ENCODE results near the gene SIRT6. TPM values are rescaled to one million over a fixed set of nuclear protein-coding genes. Genes with fewer than 3 reads are reported as not detected.

SIRT6 gene
- total RNA-seq, 2 donors from 2014 or later = 13.2 to 54.1 TPM

DNA sequence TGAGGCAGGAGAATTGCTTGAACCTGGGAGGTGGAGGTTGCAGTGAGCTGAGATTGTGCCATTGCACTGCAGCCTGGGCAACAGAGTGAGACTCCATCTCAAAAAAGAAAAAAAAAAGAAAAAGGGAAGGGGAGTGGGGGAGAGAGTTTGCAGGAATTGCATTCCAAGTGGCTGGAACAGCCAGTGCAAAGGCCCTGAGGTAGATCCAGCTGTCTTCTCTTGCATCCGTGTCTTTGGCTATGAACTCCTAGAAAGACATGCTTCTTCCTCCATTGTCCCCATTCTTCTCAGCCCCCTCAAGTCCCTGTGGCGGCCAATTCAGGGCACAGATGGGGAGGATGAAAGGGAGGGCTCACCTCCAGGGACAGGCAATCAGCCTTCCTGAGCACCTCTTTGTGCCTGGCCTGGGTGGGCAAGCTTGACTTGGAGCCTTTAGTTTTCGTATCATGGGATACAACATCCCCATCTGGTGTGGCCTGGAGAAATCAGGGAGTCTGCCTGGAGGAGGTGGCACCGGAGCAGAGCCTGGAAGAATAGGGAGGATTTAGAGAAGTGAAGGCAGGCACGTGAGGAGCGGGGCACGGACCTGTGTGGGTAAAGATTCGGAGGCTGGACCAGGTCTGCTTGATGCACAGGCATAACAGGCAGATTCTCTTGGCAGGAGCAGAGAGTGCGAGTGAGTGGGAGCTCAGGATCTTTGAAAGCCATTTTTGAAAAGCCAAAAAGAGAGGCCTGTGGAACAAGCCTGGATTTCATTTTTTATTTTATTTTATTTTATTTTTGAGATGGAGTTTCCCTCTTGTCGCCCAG, 5.2 kb upstream of the SIRT6 start:
- ATAC-seq (no peak), DNase-seq (no peak)
- TF ChIP-seq POLR2A (IDR thresholded peaks at IDR 0.05) = no peak
- TF ChIP-seq, protein P1, sequence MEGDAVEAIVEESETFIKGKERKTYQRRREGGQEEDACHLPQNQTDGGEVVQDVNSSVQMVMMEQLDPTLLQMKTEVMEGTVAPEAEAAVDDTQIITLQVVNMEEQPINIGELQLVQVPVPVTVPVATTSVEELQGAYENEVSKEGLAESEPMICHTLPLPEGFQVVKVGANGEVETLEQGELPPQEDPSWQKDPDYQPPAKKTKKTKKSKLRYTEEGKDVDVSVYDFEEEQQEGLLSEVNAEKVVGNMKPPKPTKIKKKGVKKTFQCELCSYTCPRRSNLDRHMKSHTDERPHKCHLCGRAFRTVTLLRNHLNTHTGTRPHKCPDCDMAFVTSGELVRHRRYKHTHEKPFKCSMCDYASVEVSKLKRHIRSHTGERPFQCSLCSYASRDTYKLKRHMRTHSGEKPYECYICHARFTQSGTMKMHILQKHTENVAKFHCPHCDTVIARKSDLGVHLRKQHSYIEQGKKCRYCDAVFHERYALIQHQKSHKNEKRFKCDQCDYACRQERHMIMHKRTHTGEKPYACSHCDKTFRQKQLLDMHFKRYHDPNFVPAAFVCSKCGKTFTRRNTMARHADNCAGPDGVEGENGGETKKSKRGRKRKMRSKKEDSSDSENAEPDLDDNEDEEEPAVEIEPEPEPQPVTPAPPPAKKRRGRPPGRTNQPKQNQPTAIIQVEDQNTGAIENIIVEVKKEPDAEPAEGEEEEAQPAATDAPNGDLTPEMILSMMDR (IDR thresholded peaks at IDR 0.05) = no peak
- Histone ChIP-seq H3K9me3 (no peaks in the 10 kb centered on the region), H3K36me3 (replicated peaks in 1 of 2; ENCODE audit: insufficient read depth in 1 of 2, low read depth in 2 of 2) (no peaks in the 10 kb centered on the region), H3K4me1 (peaks cover 12% of the 10 kb centered on the region), H3K4me3 (no peak overlapping the region), H3K27me3 (no peaks in the 10 kb centered on the region), H3K27ac (no peak overlapping the region)
- 89 to 90% methylated on average over 10 of the region's 10 CpGs for WGBS, 2 donors
- intact Hi-C loops (cut with DNase I) = loop anchor here (10.0 kb wide), 1 partner anchor 183 kb away; the partner anchor contains the start of gene PIAS4

DNA sequence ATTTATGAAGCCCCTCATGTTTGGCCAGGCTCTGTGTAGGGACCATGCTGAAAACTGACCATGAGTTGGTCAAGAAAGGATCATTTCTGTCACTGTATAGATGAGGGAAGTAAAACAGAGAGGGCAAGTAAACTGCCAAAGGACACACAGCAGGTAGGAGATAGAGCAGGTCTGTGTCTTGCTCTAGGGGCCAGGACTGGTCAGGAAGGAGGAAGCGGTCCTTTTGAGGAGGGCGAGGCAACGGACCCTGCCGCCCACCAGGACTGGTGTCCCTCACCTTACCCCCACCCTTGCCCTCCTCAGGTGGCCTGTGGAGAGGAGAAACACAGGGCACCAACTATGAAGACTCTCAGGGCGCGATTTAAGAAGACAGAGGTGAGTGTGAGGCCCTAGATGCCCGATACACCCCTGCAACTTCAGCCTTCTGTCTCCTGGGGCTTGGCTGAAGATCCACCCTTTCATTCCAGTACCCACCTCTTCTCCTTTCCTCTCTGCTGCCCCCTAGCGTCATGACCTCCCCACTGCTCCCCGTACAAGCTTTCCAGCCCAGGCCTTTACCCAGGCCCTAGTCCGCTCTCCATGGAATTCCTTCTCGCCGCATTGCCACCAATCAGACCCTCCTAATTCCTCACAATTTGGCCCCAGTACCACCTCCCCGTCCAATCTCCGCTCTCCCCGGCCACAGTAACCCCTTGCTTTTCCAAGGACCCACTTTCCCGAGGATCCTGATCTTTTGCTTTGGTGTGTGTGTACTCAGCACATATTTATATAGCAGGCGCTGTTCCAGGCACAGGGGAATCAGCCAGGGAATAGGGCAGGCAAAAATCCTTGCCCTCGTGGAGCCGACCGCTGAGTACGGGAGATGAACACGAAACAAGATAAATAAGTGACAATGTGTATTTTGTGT, 4.0 kb upstream of the SIRT6 start:
- Histone ChIP-seq H3K4me1 (peaks cover 17% of the 10 kb centered on the region), H3K4me3 (no peak overlapping the region), H3K27ac (no peak overlapping the region), H3K36me3 (replicated peaks in 1 of 2; ENCODE audit: insufficient read depth in 1 of 2, low read depth in 2 of 2) (no peaks in the 10 kb centered on the region), H3K27me3 (no peaks in the 10 kb centered on the region), H3K9me3 (no peaks in the 10 kb centered on the region)
- peak; percentile 71 to 81 (median 78) for DNase-seq
- WGBS, 2 donors = 18 to 23% methylated on average over 22 of the region's 22 CpGs
- TF ChIP-seq, protein P1 (IDR thresholded peaks at IDR 0.05) = peak; percentile 56 to 87 (median 71)
- TF ChIP-seq POLR2A (IDR thresholded peaks at IDR 0.05) = no peak
- intact Hi-C loops (cut with DNase I) = loop anchor here (10.0 kb wide), 1 partner anchor 182 kb away; the partner anchor contains the start of gene PIAS4
- peak; percentile 54 for ATAC-seq

DNA sequence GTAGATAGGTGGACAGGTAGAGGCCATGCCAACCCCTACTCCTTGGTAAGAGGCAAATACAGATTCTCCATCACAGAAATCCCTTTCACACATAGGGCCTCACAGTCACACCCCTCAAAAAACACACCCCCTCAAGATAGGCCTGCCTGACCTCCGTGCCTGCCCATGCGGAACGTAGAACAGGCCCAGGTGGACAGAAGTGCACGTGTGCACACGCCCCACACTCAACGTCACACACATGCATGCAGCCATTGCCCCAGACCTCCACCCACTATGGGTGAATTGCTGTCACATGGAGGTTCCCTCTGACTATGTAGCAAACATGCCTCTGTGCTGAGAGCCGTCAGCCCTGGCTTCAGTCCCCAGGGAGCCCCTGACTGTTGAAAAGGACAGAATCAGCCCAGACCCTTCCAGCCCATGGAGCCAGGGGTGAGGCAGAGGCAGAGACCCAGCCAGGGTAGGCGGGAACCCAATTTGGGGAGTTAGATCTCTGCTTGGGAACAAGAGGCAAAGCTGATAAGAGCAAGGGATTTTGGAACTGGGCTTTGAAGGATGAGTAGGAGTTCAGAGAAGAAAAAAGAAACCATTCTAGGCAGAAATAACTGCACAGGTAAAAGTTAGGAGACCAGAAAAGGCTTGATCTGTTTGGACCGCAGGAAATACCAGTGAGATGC, 3.2 kb upstream of the SIRT6 start:
- Histone ChIP-seq H3K9me3 (no peaks in the 10 kb centered on the region), H3K36me3 (replicated peaks in 1 of 2; ENCODE audit: insufficient read depth in 1 of 2, low read depth in 2 of 2) (no peaks in the 10 kb centered on the region), H3K4me1 (peaks cover 25% of the 10 kb centered on the region), H3K4me3 (no peak overlapping the region), H3K27ac (no peak overlapping the region), H3K27me3 (no peaks in the 10 kb centered on the region)
- TF ChIP-seq, protein P1 (IDR thresholded peaks at IDR 0.05) = no peak
- TF ChIP-seq POLR2A (IDR thresholded peaks at IDR 0.05) = no peak
- intact Hi-C loops (cut with DNase I) = loop anchor here (10.0 kb wide), 1 partner anchor 181 kb away; the partner anchor contains the start of gene PIAS4
- no peak for ATAC-seq
- 48 to 79% methylated on average over 6 to 9 of the region's 9 CpGs for WGBS, 2 donors
- no peak for DNase-seq

DNA sequence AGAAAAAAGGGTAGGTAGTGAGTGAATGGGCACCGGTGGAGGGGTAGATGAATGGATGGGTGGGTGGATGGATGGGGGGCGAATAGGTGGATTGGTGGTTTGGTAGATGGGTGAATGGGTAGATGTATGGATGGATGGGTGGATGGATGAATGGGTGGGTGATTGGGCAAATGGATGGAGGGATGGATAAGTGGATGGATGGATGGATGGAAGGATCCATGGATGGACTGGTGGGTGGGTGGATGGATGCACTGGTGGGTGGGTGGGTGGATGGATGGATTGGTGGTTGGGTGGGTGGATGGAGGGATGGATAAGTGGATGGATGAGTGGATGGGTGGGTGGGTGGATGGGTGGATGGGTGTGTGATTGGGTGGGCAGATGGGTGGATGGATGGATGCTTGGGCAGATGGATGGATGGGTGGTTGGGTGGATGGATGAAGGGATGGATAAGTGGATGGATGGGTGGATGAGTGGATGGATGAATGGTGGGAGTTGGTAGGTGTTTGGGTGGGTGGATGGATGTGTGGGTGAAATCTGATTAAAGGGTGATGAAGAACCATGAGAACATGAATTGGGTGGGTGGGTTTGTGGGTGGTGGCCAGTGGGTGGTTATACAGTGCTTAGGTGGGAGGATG, 2.5 kb upstream of the SIRT6 start:
- no peak overlapping the region for H3K4me3 ChIP-seq
- 79 to 97% methylated on average over 2 of the region's 2 CpGs for WGBS, 2 donors
- TF ChIP-seq, protein P1 (IDR thresholded peaks at IDR 0.05) = no peak
- no peak for TF ChIP-seq POLR2A (IDR thresholded peaks at IDR 0.05)
- no peaks in the 10 kb centered on the region for H3K9me3 ChIP-seq
- no peaks in the 10 kb centered on the region for H3K27me3 ChIP-seq
- ATAC-seq (no peak), DNase-seq (no peak)
- H3K36me3 ChIP-seq (replicated peaks in 1 of 2; ENCODE audit: insufficient read depth in 1 of 2, low read depth in 2 of 2) = no peaks in the 10 kb centered on the region
- no peak overlapping the region for H3K27ac ChIP-seq
- intact Hi-C loops (cut with DNase I) = loop anchor here (10.0 kb wide), 1 partner anchor 180 kb away; the partner anchor contains the start of gene PIAS4
- peaks cover 30% of the 10 kb centered on the region for H3K4me1 ChIP-seq
